SK-N-MC (cell line): Measurements from ENCODE around the gene ORAI1.

ENCODE experiments used
- DNase-seq: peaks from one replicate; pipeline ENCODE4 v3.0.0-alpha.2; 2011; ENCODE audit warnings: low read depth, low spot score
- H3K27ac ChIP-seq: fragments of 200-600 bp; sonication (generic); 2 replicates; pipeline ENCODE4 v1.5.1; 2016; ENCODE audit warnings: mixed run types
- H3K36me3 ChIP-seq: fragments of 200-600 bp; sonication (generic); 2 replicates; pipeline ENCODE4 v1.6.1; 2017; ENCODE audit warnings: antibody characterized with exemption, low read length, mixed read lengths; ENCODE audit not compliant: insufficient read depth
- H3K4me3 ChIP-seq: fragments of 200-600 bp; sonication (generic); 2 replicates; pipeline ENCODE4 v1.5.1; 2016
- H3K9ac ChIP-seq: fragments of 200-600 bp; sonication (generic); 2 replicates; pipeline ENCODE4 v1.8.0; 2017; ENCODE audit warnings: mixed run types, mixed read lengths; ENCODE audit not compliant: insufficient read length
- H3K9me3 ChIP-seq: fragments of 200-600 bp; sonication (generic); 2 replicates; pipeline ENCODE4 v1.6.1; 2017; ENCODE audit warnings: low read depth, mild to moderate bottlenecking, antibody characterized with exemption, low read length, moderate library complexity, mixed read lengths
- EZH2 ChIP-seq: fragments of 200-600 bp; sonication (generic); IDR thresholded peaks from one replicate; pipeline ENCODE4 v1.6.1; 2017; ENCODE audit warnings: antibody characterized with exemption
- FOXP2 ChIP-seq: optimal IDR thresholded peaks from 2 replicates; pipeline ENCODE3; 2011; ENCODE audit warnings: mild to moderate bottlenecking, moderate library complexity; ENCODE audit not compliant: insufficient read depth; ENCODE audit errors: extremely low read length, control extremely low read depth
- POLR2AphosphoS5 ChIP-seq: IDR thresholded peaks from 2 replicates; pipeline ENCODE4 v1.6.1; 2012; ENCODE audit warnings: mild to moderate bottlenecking, low read depth, low read length, borderline replicate concordance

The ORAI1 gene

DNA sequence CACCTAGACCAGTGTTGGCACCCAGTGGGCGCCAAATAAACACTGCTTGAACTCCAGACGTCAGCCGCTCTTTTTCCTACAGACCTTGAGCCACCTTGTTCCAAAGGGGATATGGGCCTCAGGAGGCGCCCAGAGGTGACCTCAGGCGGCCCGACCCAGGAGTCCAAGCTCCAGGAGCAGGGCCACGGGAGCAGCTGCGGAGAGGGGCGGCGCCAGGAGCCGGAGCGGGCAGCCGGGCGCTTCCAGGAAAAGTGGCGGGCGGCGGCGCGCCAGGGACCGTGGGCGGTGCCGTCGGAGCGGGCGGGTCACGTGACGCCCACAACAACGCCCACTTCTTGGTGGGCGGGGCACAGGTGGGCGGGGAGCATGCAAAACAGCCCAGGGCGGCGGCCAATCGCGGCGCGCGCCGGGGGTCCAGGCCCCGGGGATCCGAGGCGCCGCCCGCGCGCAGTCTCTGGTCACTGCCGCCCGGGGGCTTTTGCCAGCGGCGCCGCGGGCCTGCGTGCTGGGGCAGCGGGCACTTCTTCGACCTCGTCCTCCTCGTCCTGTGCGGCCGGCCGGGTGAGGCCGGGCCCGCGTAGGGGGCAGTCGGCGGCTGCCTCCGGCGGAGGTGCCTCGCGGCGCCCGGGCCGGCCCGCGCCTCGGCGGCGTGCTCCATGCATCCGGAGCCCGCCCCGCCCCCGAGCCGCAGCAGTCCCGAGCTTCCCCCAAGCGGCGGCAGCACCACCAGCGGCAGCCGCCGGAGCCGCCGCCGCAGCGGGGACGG, at the start of gene ORAI1:
Gene ORAI1, plus strand, starts transcription at position 444 of the 766 bp plus-strand sequence.
- H3K9me3 ChIP-seq, result no peaks in the 10 kb centered on the region
- peak within 1 kb of the TSS; percentile 87 for H3K4me3 ChIP-seq
- H3K36me3 ChIP-seq, result no peaks in the 10 kb centered on the region
- no peak for DNase-seq
- TF ChIP-seq POLR2AphosphoS5, result peak; percentile 69; the same call in 1 of the 2 replicates
- peak; percentile 66 for TF ChIP-seq FOXP2
- no peak for TF ChIP-seq EZH2
- H3K27ac ChIP-seq, result peak within 1 kb of the TSS; percentile 68
- peak within 1 kb of the TSS; percentile 70 for H3K9ac ChIP-seq

DNA sequence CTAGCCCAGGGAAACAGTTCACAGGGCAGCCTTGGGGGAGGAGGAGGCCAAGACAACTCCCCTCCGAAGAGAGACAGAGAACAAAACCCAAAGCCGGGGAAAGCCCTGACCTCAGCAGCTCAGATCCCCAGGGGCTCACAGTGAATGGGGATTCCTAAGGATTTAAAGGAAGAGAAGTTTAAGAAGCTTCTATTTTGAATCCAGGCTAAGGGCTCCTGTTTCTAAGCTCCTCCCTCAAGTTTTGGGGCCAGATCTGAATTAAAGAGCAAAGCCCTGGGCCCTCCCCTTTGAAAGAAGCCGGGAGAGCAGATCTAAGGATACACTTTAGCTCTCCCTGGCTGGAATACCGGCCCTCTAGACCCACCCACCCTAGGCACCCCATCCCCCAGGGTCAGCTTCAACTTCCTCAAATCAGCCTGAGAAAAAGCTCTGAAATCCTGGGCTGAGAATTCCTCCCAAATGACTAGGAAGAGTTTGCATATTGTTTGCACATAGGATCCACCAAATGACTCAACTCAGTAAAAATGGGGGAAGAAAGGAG, 49.4 kb upstream of the ORAI1 start:
- H3K9ac ChIP-seq, result peak overlapping the region; percentile 87
- H3K27ac ChIP-seq, result peak overlapping the region; percentile 96
- no peaks in the 10 kb centered on the region for H3K9me3 ChIP-seq
- no peak for DNase-seq
- peak overlapping the region; percentile 95 for H3K4me3 ChIP-seq
- TF ChIP-seq EZH2, result no peak
- no peak for TF ChIP-seq FOXP2
- TF ChIP-seq POLR2AphosphoS5, result no peak
- peaks cover 31% of the 10 kb centered on the region for H3K36me3 ChIP-seq

DNA sequence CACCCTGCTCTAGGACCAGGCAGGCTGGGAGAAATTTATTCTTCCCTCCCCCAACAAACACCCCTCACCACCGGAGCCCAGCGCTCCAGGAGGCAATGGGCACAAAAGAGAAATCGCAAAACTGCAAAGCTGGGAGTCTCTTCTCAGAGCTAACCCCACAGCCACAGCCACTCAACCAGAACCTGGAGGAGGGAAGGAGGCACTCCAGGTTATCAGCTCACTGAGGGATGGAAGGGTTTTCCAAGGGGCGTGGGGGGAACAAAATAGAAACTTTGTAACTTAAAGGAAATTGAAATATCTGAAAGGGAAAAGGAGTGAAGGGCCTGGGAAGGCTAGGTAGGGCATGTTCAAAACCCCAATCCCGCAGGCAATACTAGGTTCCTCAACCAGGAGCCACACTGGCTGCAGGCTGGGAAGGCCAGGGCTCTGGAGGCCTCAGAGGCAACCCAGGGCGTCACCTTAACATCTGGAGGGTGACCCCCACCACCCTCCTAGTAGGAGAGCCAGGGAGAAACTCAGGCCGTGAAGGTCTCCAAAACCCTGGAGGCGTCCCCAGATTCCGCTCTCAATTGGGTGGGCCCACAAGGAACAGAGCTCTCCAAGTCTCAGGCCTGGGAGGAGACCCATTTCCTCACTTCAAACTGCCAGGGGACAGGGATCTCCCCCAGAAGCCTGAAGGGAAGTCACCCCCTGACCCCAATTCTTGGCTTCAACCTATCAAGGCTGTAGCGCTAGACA, 48.7 kb upstream of the ORAI1 start:
- peaks cover 25% of the 10 kb centered on the region for H3K36me3 ChIP-seq
- H3K9ac ChIP-seq, result peak overlapping the region; percentile 87
- peak overlapping the region; percentile 96 for H3K27ac ChIP-seq

DNA sequence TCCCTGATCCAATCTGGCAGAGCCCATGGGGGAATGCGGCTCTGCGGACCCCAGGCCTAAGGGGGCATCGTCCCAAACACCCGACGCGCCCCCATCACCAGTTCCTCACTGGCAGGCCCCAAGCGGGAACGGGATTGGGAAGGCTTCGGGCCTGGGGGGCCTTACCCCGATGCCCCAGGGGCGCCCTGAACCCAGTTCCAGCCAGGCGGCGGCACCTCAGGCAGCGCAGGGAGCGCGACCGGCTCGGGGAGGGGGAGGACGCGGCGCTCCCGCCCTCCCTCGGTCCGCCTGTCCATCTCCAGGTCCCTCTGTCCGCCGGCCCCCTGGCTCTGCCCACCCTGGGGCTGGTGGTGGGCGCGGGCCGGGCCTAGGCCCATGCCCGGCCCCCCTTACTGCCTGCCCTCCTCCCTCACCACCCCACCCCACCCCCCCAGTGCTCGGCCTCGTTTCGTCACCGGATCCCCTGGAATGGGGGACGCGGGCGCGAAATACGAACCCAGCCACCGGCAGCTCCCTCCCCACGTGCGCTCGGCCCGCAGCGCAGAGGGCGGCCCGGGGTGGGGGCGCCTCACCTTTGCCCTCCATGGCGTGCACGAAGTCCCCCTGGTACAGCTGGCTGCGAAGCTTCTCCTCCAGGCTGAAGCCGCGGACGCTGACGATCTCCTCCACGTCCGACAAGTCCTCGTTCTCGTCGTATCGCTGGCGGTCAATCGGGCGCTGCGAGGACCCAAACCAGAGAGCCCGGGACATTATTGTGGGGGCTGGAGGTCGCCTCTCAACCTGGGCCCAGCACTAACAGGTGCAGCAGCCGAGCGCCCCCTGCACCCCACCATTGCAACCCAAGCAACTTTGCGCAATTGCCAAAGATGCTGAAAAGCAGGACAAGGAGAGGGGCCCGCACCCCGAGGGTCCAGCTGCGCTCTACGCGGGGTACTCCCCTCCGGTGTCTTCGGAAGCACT, 47.8 kb upstream of the ORAI1 start:
- peak overlapping the region; percentile 95 for H3K4me3 ChIP-seq
- H3K9me3 ChIP-seq, result no peaks in the 10 kb centered on the region
- H3K36me3 ChIP-seq, result peaks cover 24% of the 10 kb centered on the region
- no peak for TF ChIP-seq EZH2
- TF ChIP-seq POLR2AphosphoS5, result no peak
- TF ChIP-seq FOXP2, result no peak
- H3K9ac ChIP-seq, result peak overlapping the region; percentile 87
- H3K27ac ChIP-seq, result peak overlapping the region; percentile 96
- DNase-seq, result no peak

More for the DNA sequence above, 48.7 kb upstream of the ORAI1 start:
- no peak for TF ChIP-seq EZH2
- TF ChIP-seq FOXP2, result no peak
- TF ChIP-seq POLR2AphosphoS5, result peak; percentile 29; the same call in 1 of the 2 replicates
- Histone ChIP-seq H3K9me3 (no peaks in the 10 kb centered on the region), H3K4me3 (peak overlapping the region; percentile 95)
- no peak for DNase-seq

DNA sequence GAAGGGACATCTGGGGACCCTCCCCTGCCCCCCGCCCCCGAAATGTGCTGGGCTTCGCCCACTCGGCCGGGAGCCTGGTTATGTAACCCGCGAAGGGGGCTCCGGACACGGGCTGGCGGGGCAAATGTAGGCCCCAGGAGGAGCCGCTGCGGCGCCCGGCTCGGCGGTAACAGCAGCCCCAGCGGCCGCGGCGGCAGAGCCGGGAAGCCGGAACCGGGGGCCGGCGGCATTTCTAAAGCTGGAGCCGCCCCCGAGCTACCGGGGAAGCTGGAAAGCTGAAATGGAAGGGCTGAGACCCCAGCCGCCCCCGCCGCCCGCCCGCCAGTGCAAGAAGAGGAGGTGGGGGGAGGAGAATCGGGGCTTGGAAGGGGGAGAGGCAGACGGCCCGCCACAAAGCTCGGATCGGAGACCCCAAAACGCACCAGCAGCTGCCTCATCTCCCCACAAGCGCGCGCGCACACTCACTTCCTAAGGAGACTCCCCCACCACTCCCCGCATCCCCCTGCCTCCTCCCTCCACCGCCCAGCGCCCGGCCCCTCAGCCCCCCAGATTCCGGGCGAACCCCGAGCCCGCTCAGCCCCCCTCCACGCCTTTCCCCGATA, 47.0 kb upstream of the ORAI1 start:
- Histone ChIP-seq H3K9ac (peak overlapping the region; percentile 87), H3K27ac (peak overlapping the region; percentile 96), H3K36me3 (peaks cover 18% of the 10 kb centered on the region), H3K4me3 (peak overlapping the region; percentile 95), H3K9me3 (no peaks in the 10 kb centered on the region)
- TF ChIP-seq EZH2 (no peak), POLR2AphosphoS5 (0 out of 2 replicates have a peak, but pooled peaks have one; percentile 6)
- DNase-seq, result no peak

DNA sequence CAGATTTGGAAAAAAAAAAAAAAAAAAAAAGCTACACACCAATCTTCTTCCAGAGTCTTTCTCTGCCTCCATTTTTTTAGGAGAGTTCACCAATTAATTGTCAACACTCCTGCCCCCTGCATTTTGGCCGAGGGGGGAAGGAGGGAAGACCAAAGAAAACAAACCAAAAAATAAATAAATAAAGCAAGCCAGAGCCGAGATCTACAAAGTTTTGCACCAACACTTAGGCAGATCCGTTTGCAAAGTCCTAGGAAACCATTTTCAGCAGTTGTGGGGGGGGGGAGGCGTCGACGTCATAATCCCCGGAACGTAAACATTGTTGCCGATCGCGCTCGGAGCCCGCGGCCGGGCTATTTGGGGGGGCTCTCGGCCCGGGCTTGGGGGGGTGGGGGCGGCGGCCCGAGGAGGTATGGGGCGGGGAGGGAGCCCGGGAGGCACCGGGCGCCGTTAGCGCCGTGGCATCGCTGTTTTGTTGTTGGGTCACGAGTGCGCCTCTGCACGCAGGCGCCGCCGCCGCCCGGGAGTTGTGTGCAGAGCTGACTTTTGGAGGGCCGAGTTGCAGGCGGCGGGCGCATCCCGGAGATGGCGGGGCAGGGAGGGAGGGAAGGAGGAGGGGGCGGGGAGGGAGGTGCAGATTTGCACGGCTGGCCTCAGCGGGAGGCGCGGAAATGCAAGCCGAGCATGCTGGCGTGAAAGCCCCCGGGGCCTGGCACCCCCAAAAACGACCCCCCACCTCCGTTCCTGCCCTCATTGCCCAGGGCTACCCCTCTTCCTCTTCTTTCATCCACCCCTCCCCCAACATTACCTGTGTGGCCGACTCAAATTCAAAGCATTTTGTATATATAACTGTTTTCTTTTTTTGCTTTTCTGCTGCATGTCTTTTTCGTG, 46.1 kb upstream of the ORAI1 start:
- peak overlapping the region; percentile 87 for H3K9ac ChIP-seq
- DNase-seq, result no peak
- no peaks in the 10 kb centered on the region for H3K9me3 ChIP-seq
- H3K27ac ChIP-seq, result peak overlapping the region; percentile 96
- peaks cover 9% of the 10 kb centered on the region for H3K36me3 ChIP-seq
- TF ChIP-seq EZH2 (no peak), POLR2AphosphoS5 (0 out of 2 replicates have a peak, but pooled peaks have one; percentile 45), FOXP2 (peak; percentile 63)
- H3K4me3 ChIP-seq, result peak overlapping the region; percentile 95
